Measurements from ENCODE around the gene TNFRSF21.

The TNFRSF21 gene

DNA sequence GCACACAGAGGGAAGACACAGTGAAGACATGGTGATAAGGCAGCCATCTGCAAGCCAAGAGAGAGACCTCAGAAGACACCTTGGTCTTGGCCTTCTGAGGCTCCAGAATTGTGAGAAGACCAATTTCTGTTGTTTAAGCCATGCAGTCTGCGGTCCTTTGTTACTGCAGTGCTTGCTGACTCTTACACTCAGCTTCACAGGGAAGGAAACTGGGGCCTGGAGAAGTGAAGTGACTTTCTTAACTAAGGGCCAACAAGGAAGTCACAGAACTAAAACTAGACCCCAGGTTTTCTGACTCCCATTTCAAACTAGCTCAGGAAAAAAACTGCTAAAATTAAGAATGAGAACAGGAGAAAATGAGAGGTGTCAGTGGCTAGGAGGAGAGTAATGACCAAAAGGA, 74.3 kb downstream of the TNFRSF21 start:
- TF ChIP-seq TAF1 (IDR thresholded peaks at IDR 0.05; ENCODE audit: low read depth) (no peak), CEBPB (IDR thresholded peaks at IDR 0.05) (no peak), EP300 (IDR thresholded peaks at IDR 0.05; ENCODE audit: borderline replicate concordance) (no peak), NFIC (IDR thresholded peaks at IDR 0.05) (no peak), MAX (IDR thresholded peaks at IDR 0.05) (no peak)
- TF ChIP-seq, protein P1, sequence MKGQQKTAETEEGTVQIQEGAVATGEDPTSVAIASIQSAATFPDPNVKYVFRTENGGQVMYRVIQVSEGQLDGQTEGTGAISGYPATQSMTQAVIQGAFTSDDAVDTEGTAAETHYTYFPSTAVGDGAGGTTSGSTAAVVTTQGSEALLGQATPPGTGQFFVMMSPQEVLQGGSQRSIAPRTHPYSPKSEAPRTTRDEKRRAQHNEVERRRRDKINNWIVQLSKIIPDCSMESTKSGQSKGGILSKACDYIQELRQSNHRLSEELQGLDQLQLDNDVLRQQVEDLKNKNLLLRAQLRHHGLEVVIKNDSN (IDR thresholded peaks at IDR 0.05) = no peak

GRCh38 chr6:47234266-47234933, 75.3 kb downstream of the TNFRSF21 start:
- TF ChIP-seq MAX (IDR thresholded peaks at IDR 0.05) (no peak), FOXM1 (IDR thresholded peaks at IDR 0.05; ENCODE audit: borderline replicate concordance, low read depth) (no peak), YY1 (IDR thresholded peaks at IDR 0.05; ENCODE audit: low read depth) (no peak), CREB1 (IDR thresholded peaks at IDR 0.05; ENCODE audit: low read depth) (no peak), CEBPB (IDR thresholded peaks at IDR 0.05) (no peak), EP300 (IDR thresholded peaks at IDR 0.05; ENCODE audit: borderline replicate concordance) (no peak), TAF1 (IDR thresholded peaks at IDR 0.05; ENCODE audit: low read depth) (no peak), NFIC (IDR thresholded peaks at IDR 0.05) (no peak), TCF12 (IDR thresholded peaks at IDR 0.05; ENCODE audit: low read depth) (no peak), EGR1 (IDR thresholded peaks at IDR 0.05) (no peak), TEAD4 (IDR thresholded peaks at IDR 0.05) (no peak), ZBTB7A (IDR thresholded peaks at IDR 0.05; ENCODE audit: low read depth) (no peak), RAD21 (IDR thresholded peaks at IDR 0.05; ENCODE audit: low read depth) (no peak)
- TF ChIP-seq, protein P1 (IDR thresholded peaks at IDR 0.05) = no peak
- TF ChIP-seq, protein P2, sequence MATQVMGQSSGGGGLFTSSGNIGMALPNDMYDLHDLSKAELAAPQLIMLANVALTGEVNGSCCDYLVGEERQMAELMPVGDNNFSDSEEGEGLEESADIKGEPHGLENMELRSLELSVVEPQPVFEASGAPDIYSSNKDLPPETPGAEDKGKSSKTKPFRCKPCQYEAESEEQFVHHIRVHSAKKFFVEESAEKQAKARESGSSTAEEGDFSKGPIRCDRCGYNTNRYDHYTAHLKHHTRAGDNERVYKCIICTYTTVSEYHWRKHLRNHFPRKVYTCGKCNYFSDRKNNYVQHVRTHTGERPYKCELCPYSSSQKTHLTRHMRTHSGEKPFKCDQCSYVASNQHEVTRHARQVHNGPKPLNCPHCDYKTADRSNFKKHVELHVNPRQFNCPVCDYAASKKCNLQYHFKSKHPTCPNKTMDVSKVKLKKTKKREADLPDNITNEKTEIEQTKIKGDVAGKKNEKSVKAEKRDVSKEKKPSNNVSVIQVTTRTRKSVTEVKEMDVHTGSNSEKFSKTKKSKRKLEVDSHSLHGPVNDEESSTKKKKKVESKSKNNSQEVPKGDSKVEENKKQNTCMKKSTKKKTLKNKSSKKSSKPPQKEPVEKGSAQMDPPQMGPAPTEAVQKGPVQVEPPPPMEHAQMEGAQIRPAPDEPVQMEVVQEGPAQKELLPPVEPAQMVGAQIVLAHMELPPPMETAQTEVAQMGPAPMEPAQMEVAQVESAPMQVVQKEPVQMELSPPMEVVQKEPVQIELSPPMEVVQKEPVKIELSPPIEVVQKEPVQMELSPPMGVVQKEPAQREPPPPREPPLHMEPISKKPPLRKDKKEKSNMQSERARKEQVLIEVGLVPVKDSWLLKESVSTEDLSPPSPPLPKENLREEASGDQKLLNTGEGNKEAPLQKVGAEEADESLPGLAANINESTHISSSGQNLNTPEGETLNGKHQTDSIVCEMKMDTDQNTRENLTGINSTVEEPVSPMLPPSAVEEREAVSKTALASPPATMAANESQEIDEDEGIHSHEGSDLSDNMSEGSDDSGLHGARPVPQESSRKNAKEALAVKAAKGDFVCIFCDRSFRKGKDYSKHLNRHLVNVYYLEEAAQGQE (IDR thresholded peaks at IDR 0.05; ENCODE audit: low read depth) = no peak

DNA sequence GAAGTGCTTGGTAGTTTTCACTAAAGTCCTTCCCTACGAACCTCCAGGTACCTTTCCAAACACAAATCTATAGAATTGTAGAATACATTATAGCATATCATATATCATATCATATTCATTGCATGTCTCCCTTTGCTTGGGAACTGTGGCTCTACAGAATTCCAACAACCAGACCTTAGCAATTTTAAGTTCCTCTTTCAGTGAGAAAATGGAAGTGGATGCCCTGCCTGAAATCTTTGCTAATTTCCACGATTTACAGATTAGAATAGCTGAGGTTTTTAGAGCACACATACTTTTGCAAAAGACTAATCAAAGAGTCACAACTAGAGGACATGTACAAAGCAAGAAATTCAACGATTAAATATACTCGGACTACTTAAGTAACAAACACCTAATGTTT, 78.6 kb downstream of the TNFRSF21 start:
- TF ChIP-seq, protein P2 (IDR thresholded peaks at IDR 0.05; ENCODE audit: low read depth) = no peak
- TF ChIP-seq CEBPB (IDR thresholded peaks at IDR 0.05) (no peak), NFIC (IDR thresholded peaks at IDR 0.05) (no peak), YY1 (IDR thresholded peaks at IDR 0.05; ENCODE audit: low read depth) (no peak), FOXM1 (IDR thresholded peaks at IDR 0.05; ENCODE audit: borderline replicate concordance, low read depth) (no peak), CREB1 (IDR thresholded peaks at IDR 0.05; ENCODE audit: low read depth) (no peak)

DNA sequence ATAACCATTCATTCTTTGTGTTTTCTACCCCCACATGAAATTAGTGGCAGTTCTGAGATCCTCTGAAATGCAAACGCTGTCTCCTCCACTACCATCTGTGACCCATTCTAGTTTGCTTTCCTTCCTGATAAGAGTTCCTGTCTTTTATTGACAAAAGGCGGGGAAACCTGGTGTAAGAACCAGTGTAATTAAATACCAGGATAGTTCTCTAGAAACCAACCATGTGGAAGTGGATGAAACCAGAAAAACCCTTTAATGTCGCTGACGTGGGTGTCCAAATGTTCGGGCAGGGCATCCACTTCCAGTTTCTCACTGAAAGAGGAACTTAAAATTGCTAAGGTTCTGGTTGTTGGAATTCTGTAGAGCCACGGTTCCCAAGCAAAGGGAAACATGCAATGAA, 79.1 kb downstream of the TNFRSF21 start:
- no peak for TF ChIP-seq MAX (IDR thresholded peaks at IDR 0.05)
- no peak for TF ChIP-seq FOXM1 (IDR thresholded peaks at IDR 0.05; ENCODE audit: borderline replicate concordance, low read depth)
- no peak for TF ChIP-seq RAD21 (IDR thresholded peaks at IDR 0.05; ENCODE audit: low read depth)
- TF ChIP-seq TCF12 (IDR thresholded peaks at IDR 0.05; ENCODE audit: low read depth) = no peak
- TF ChIP-seq EGR1 (IDR thresholded peaks at IDR 0.05) = no peak
- TF ChIP-seq CEBPB (IDR thresholded peaks at IDR 0.05) = no peak
- TF ChIP-seq, protein P2 (IDR thresholded peaks at IDR 0.05; ENCODE audit: low read depth) = no peak
- TF ChIP-seq TAF1 (IDR thresholded peaks at IDR 0.05; ENCODE audit: low read depth) = no peak
- TF ChIP-seq, protein P1 (IDR thresholded peaks at IDR 0.05) = no peak
- TF ChIP-seq NFIC (IDR thresholded peaks at IDR 0.05) = no peak

Measured in Ishikawa (cell line).